CD4-positive, alpha-beta T cell treated with Interleukin-15 for 4 hours (primary cell): ENCODE data around the gene NDUFV3.
"Not testable (repeated sequence)": the region's sequence is repeated elsewhere in the genome, so short reads cannot be mapped to it uniquely, and the experiment has no call there.

Experiments used
- DNase-seq: peaks from one replicate; pipeline ENCODE4 v3.0.0-alpha.2; 2020; ENCODE audit warnings: low spot score

NDUFV3 gene

GRCh38 chr21:42937034-42937940, 44.2 kb downstream of the NDUFV3 start:
- DNase-seq: not testable (repeated sequence)

DNA sequence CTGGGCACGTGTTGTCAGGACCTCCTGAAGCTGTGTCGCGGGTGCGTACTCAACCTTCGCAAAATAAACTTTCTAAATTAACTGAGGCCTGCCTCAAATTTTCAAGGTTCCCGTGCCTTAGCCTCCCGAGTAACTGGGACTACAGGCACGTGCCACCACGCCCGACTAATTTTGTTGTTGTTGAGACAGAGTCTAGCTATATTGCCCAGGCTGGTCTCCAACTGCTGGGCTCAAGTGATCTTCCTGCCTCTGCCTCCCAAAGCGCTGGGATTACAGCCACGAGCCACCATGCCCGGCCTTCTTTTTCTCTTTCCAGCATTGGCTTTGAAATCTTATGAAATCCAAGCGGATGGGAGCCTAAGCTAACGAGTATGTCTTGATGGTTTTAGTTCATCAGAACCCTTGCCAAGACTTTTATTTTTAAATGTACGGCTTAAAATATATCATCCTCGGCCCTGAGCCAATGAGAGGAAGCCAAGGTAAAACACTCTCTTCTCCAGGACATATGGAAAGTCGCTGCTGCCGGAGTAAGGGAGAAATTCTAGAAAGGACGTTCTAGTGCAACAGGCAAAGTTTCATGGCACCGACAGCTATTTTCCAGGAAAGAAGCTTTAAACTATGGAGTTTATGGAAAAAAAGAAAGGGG, 45.0 kb downstream of the NDUFV3 start:
- no peak for DNase-seq

GRCh38 chr21:42938606-42938995, 45.5 kb downstream of the NDUFV3 start:
- DNase-seq: not testable (repeated sequence)

- DNase-seq: no peak
Observed at GRCh38 chr21:42939582-42940413, 46.7 kb downstream of the NDUFV3 start.

DNA sequence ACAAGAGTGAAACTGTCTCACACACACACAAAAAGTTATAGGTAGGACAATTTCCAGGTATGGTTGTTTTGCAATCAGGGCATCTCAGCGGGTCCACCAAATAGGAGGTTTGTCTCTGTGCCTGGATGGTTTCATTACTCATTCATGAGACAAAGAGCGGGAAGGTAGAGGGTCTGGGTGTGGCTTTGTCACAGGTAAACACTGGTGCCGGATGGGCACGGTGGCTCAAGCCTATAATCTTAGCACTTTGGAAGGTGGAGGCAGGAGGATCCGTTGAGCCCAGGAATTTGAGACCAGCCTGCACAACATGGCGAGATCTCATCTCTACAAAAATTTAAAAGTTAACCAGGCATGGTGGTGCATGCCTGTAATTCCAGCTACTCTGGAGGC, 48.6 kb downstream of the NDUFV3 start:
- DNase-seq: no peak

- DNase-seq: no peak
Observed at GRCh38 chr21:42942244-42942643, 49.1 kb downstream of the NDUFV3 start.

DNA sequence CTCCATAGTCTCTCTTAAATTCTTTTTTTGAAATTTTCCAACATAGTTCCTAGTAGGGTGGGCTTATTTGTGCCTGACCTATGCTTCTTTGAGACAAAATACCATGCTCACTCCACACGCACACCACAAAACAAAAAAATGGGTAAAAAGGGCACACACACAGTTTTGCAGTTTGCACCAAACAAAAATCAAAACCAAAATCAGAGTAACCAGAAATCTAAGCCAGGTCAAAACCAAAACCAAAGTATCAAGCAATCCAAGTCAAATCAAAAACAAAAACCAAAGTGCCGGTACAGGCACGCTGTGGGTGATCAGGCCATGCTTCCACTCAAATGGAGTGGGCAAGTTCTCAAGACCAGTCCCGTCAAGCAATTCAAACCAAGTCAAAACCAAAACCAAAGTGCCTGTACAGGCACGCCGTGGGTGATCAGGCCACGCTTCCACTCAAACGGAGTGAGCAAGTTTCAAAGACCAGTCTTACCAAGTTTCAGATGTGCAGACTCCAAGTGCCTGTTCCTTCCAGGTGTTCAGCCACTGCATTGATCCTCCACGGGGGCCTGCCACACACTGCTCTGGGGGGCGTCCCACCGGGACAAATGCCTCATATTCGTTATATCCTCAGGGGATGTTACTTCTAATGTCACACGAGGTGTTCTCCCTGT, 56.1 kb downstream of the NDUFV3 start:
- DNase-seq: not testable (repeated sequence)

DNA sequence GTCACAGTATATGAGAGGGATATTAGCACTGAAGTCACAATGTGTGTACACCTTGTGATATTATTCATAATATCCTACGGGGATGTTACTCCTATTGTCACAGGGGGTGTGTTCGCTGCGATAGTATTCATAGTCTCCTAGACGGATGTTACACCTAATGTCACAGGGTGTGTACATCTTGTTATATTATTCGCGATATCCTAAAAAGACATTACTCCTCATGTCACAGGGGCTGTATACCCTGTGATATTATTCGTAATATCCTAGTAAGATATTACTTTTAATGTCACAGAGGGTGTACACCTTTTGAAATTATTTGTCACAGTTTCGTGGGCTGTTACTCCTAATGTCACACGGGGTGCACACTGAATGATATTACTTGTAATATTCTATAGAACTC, 58.1 kb downstream of the NDUFV3 start:
- DNase-seq: not testable (repeated sequence)

- no peak for DNase-seq
Observed at GRCh38 chr21:42956824-42957630, 63.9 kb downstream of the NDUFV3 start.

DNA sequence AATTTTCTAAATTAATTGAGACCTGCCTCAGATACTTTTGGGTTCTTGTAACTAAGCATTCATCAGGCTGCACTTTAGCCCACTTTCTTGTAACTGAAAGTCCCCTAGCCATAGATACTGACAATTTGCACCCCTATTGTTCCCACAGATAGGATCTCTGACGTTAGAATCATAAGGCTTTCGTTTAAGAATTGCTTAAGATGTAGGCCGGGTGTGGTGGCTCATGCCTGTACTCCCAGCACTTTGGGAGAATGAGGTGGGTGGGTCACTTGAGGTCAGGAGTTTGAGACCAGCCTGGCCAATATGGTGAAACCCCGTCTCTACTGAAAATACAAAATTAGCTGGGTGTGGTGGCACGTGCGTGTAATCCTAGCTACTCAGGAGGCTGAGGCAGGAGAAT, 65.0 kb downstream of the NDUFV3 start:
- DNase-seq: not testable (repeated sequence)

DNA sequence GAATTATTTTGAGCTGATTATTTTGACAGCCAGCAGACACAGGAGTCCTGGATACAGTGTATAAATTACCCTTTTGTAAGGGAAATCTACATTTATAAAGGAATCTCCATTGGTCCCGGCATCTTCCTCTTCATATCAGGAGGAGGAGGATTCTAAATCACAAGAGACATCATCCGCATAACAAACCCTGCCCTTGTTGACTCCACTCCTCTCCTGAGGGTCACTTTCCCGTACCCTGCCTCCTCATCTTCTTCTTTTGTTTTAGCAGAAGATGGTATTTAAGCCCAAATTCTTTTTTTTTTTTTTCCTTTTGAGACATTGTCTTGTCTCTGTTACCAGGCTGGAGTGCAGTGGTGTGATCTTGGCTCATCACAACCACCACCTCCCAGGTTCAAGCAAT, 66.6 kb downstream of the NDUFV3 start:
- DNase-seq: no peak

DNA sequence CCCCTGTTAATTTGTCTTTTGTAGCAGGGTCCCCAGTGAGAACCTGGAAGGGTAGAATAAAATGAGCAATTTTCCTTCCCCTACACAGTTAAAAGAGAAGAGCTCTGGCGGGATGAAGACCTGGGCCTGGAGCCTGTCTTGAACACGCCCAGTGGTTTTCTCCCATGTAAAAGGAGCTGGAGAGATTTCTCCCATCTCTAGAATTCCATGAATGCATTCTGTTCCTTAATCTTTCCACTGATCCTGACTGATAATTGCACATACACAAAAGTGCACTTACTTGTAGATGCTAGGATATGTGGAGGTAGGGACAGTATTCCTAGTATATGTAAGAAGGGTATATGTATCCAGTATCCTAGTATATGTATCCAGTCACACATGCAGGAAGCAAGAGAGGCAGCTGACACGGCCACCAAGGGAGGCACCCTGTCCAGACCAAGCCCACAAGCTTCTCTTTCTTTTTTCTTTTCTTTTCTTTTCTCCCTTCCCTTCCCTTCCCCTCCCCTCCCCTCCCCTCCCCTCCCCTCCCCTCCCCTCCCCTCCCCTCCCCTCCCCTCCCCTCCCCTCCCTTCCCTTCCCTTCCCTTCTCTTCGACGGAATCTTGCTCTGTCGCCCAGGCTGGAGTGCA, 69.4 kb downstream of the NDUFV3 start:
- DNase-seq: no peak
